Body of pancreas (tissue), 4 donors: Measurements from ENCODE around the gene NPR1. TPM values are rescaled to one million over a fixed set of nuclear protein-coding genes. Genes with fewer than 3 reads are reported as not detected.

Source experiments
- ATAC-seq: fragments of 150-250 bp; one replicate; pipeline ENCODE4 v1.9.1; 2016
- DNase-seq, 4 donors: peaks; one replicate each; pipeline ENCODE4 v3.0.0-alpha.2; 2019
- H3K27ac ChIP-seq, 4 donors: fragments of 200-600 bp; sonication (generic); 1 replicate in 3 of 4; 2 replicates in 1 of 4; pipeline versions ENCODE4 v1.5.1 to v1.6.1; 2016 to 2019; ENCODE audit warnings: mild to moderate bottlenecking in 1 of 4, mixed read lengths in 1 of 4, moderate library complexity in 1 of 4
- H3K27me3 ChIP-seq, 2 donors: fragments of 200-600 bp; sonication (generic); one replicate each; pipeline ENCODE4 v1.6.0; 2016; ENCODE audit warnings: mild to moderate bottlenecking in 1 of 2
- H3K36me3 ChIP-seq, 2 donors: fragments of 200-600 bp; sonication (generic); replicated peaks in 1 of 2; 2 replicates each; pipeline ENCODE4 v1.5.1; 2016; ENCODE audit warnings: low read depth in 2 of 2; ENCODE audit not compliant: insufficient read depth in 1 of 2
- H3K4me1 ChIP-seq: fragments of 200-600 bp; sonication (generic); one replicate; pipeline ENCODE4 v1.6.0; 2016
- H3K4me3 ChIP-seq, 2 donors: fragments of 200-600 bp; sonication (generic); 1 replicate in 1 of 2; 2 replicates in 1 of 2; pipeline ENCODE4 v1.5.1; 2016 to 2019
- H3K9me3 ChIP-seq, 3 donors: fragments of 200-600 bp; sonication (generic); 1 replicate in 2 of 3; 2 replicates in 1 of 3; pipeline ENCODE4 v1.5.1; 2016
- CTCF ChIP-seq, 7 experiments: fragments of 450-650 bp in 4 of 7; fragments of 200-600 bp in 3 of 7; sonication (generic) in 3 of 7; IDR thresholded peaks; one replicate each; pipeline ENCODE4 v1.5.1; 2016 to 2019; ENCODE audit warnings: antibody characterized with exemption in 7 of 7
- POLR2A ChIP-seq, 3 donors: fragments of 450-650 bp; IDR thresholded peaks; one replicate each; pipeline ENCODE4 v1.6.1; 2016; ENCODE audit warnings: antibody characterized with exemption in 3 of 3, mild to moderate bottlenecking in 2 of 3
- WGBS, 2 donors: methylation state at CpG; one replicate each; pipeline ENCODE4 v1.1.5; 2017; 5-methylcytosine and 5-hydroxymethylcytosine counted together
- intact Hi-C: fragments of 100-400 bp; cut with DNase I; formaldehyde crosslinking; loops from one replicate; pipeline ENCODE4 v1.15.1; 2023
- total RNA-seq, 2 donors: library from RNA; depleted of rRNA; stranded (reverse); fragments of >200 nt; gene quantifications; one replicate each; pipeline ENCODE4 v1.1.0, GENCODE V29; 2016

NPR1 gene
- total RNA-seq, 2 donors from 2014 or later: 11.7 to 16.5 TPM

- Histone ChIP-seq H3K4me1 (peaks cover 67% of the 10 kb centered on the region), H3K4me3 (no peak overlapping the region), H3K27ac (peak overlapping the region in 3 of 4 donors; percentile 75 to 83 (median 81)), H3K9me3 (no peaks in the 10 kb centered on the region), H3K36me3 (peaks cover 11 to 13% of the 10 kb centered on the region in 2 donors), H3K27me3 (no peaks in the 10 kb centered on the region)
- DNase-seq (no peak), ATAC-seq (no peak)
- intact Hi-C loops: no loop called here
- TF ChIP-seq CTCF (IDR thresholded peaks at IDR 0.05) (no peak), POLR2A (IDR thresholded peaks at IDR 0.05) (no peak)
- WGBS, 2 donors: 81 to 83% methylated on average over 10 of the region's 10 CpGs
Measured at GRCh38 chr1:153648000-153648643, 30.4 kb upstream of the NPR1 start.

GRCh38 chr1:153649137-153649862, 29.2 kb upstream of the NPR1 start:
- Histone ChIP-seq H3K36me3 (peaks cover 9 to 13% of the 10 kb centered on the region in 2 donors), H3K4me3 (no peak overlapping the region), H3K27me3 (no peaks in the 10 kb centered on the region), H3K4me1 (peaks cover 61% of the 10 kb centered on the region), H3K27ac (peak overlapping the region; percentile 75 to 83 (median 80)), H3K9me3 (no peaks in the 10 kb centered on the region)
- ATAC-seq (peak; percentile 12), DNase-seq (peak in 3 of 4 donors; percentile 46 to 68 (median 63))
- intact Hi-C loops: no loop called here
- WGBS, 2 donors: 11 to 15% methylated on average over 3 of the region's 3 CpGs
- peak in 1 of 3 donors; percentile 5 for TF ChIP-seq POLR2A (IDR thresholded peaks at IDR 0.05)
- TF ChIP-seq CTCF (IDR thresholded peaks at IDR 0.05): no peak

- WGBS, 2 donors: 26 to 42% methylated on average over 2 of the region's 2 CpGs
- peak; percentile 92 to 97 (median 96) for DNase-seq
Measured at GRCh38 chr1:153649863-153650235, 28.6 kb upstream of the NPR1 start.

DNA sequence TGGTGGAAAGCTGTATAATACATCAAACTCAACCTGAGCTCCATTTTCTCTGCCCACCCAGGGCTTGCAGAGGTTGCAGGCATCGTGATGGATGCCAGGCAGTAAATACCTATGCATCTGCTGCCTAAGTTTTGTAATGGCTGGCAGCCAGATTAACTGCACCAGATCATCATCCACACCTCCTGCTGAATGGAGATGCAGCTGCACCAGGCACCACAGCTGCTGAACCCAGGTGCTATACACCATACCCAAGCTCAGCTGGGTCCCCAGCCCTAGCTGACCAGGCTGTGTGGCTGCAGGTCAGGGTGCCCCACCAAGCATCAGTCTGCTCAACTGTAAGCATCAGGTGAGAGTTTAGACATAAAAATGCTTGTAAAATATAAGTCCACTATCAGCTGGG, 26.7 kb upstream of the NPR1 start:
- Histone ChIP-seq H3K27ac (peak overlapping the region in 2 of 4 donors; percentile 14 to 92), H3K36me3 (no peaks in the 10 kb centered on the region), H3K4me1 (peaks cover 53% of the 10 kb centered on the region), H3K27me3 (no peaks in the 10 kb centered on the region), H3K9me3 (no peaks in the 10 kb centered on the region), H3K4me3 (no peak overlapping the region)
- DNase-seq (no peak), ATAC-seq (no peak)
- WGBS, 2 donors: 89 to 100% methylated on average over 1 of the region's 1 CpG
- intact Hi-C loops: no loop called here
- no peak for TF ChIP-seq POLR2A (IDR thresholded peaks at IDR 0.05)
- TF ChIP-seq CTCF (IDR thresholded peaks at IDR 0.05): no peak

More at GRCh38 chr1:153649863-153650235, 28.6 kb upstream of the NPR1 start:
- no peaks in the 10 kb centered on the region for H3K9me3 ChIP-seq
- H3K27ac ChIP-seq: peak overlapping the region; percentile 75 to 83 (median 80)
- intact Hi-C loops: no loop called here
- no peak overlapping the region for H3K4me3 ChIP-seq
- no peaks in the 10 kb centered on the region for H3K27me3 ChIP-seq
- TF ChIP-seq CTCF (IDR thresholded peaks at IDR 0.05) (no peak), POLR2A (IDR thresholded peaks at IDR 0.05) (no peak)
- H3K36me3 ChIP-seq: peaks cover 9 to 11% of the 10 kb centered on the region in 2 donors
- ATAC-seq: peak; percentile 93
- H3K4me1 ChIP-seq: peaks cover 59% of the 10 kb centered on the region
